Measurements from ENCODE around the gene KIAA0753.

The KIAA0753 gene

GRCh38 chr17:6568184-6568758 lies 72.2 kb downstream of the KIAA0753 start:
- DNase-seq, result no peak

- no peak for DNase-seq
Observed at GRCh38 chr17:6567528-6568183, 72.9 kb downstream of the KIAA0753 start.

- no peak for DNase-seq
Observed at GRCh38 chr17:6561446-6561845, 79.1 kb downstream of the KIAA0753 start.

- no peak for DNase-seq
Observed at GRCh38 chr17:6560496-6560895, 80.0 kb downstream of the KIAA0753 start.

GRCh38 chr17:6559753-6560215 lies 80.7 kb downstream of the KIAA0753 start:
- DNase-seq, result no peak

GRCh38 chr17:6558932-6559752 lies 81.4 kb downstream of the KIAA0753 start:
- DNase-seq, result no peak

GRCh38 chr17:6558276-6558675 lies 82.2 kb downstream of the KIAA0753 start:
- no peak for DNase-seq

GRCh38 chr17:6557040-6557438 lies 83.5 kb downstream of the KIAA0753 start:
- no peak for DNase-seq

GRCh38 chr17:6556121-6557039 lies 84.1 kb downstream of the KIAA0753 start, which contains the start of gene PITPNM3:
Gene PITPNM3, minus strand, starts transcription at chr17:6556555. Its CDS starts 149 bp downstream, at chr17:6556406.
- DNase-seq, result no peak

- DNase-seq, result no peak
Observed at GRCh38 chr17:6555331-6556120, 85.0 kb downstream of the KIAA0753 start.

GRCh38 chr17:6554871-6555330 lies 85.6 kb downstream of the KIAA0753 start:
- no peak for DNase-seq

GRCh38 chr17:6554342-6554741 lies 86.2 kb downstream of the KIAA0753 start:
- DNase-seq, result no peak

- no peak for DNase-seq
Observed at GRCh38 chr17:6551869-6552531, 88.5 kb downstream of the KIAA0753 start.

- DNase-seq, result no peak
Observed at GRCh38 chr17:6551356-6551755, 89.2 kb downstream of the KIAA0753 start.

GRCh38 chr17:6549384-6550036 lies 91.0 kb downstream of the KIAA0753 start:
- DNase-seq, result no peak

GRCh38 chr17:6548578-6549330 lies 91.8 kb downstream of the KIAA0753 start:
- peak in 1 of 5 experiments; percentile 50 for DNase-seq

- no peak for DNase-seq
Observed at GRCh38 chr17:6548034-6548433, 92.5 kb downstream of the KIAA0753 start.

GRCh38 chr17:6547336-6547735 lies 93.2 kb downstream of the KIAA0753 start:
- DNase-seq, result no peak

- no peak for DNase-seq
Observed at GRCh38 chr17:6546069-6546718, 94.3 kb downstream of the KIAA0753 start.
